ENCODE data around the gene NAPEPLD. TPM values are rescaled to one million over a fixed set of nuclear protein-coding genes. Genes with fewer than 3 reads are reported as not detected.
A peak's percentile ranks its signal among the peaks of the same experiment; 100 is the strongest.
"Not testable (repeated sequence)": the region's sequence is repeated elsewhere in the genome, so short reads cannot be mapped to it uniquely, and the experiment has no call there.

The NAPEPLD gene
- total RNA-seq, 8 experiments from 2014 or later: 6.1 to 35.2 (median 9.8) TPM

DNA sequence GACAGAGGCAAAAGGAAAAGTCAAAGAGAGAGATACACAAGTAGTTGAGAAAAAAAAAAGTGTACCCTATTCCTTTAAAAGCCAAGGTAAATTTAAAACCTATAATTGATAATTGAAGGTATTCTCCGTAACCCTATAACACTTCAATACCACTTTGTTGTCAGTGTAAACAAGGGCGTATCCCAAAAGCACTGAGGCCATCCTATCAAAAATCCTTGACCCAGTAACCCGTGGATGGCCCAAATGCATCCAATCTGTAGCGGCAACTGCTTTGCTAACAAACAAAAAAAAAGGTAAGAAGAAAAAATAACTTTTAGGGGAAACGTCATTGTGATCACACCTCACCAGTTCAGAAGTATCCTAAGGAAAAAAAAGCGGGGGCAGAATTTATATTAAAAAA, 5.1 kb upstream of the NAPEPLD start:
- H3K4me1 ChIP-seq (replicated peaks in 1 of 2): peaks cover 9 to 10% of the 10 kb centered on the region in 2 donors
- in situ Hi-C loops (cut with MboI; ENCODE audit: low pct_unique_long_range_greater_than_20kb in 2 of 9, low sequenced_read_pairs in 9 of 9, unreplicated experiment in 9 of 9): no loop called here
- 69 to 96% (median 85%) methylated on average over 4 to 6 of the region's 6 CpGs for WGBS, 10 experiments
- H3K27ac ChIP-seq: no peak overlapping the region
- ATAC-seq (replicated peaks in 6 of 8): no peak
- H3K4me3 ChIP-seq: no peak overlapping the region

DNA sequence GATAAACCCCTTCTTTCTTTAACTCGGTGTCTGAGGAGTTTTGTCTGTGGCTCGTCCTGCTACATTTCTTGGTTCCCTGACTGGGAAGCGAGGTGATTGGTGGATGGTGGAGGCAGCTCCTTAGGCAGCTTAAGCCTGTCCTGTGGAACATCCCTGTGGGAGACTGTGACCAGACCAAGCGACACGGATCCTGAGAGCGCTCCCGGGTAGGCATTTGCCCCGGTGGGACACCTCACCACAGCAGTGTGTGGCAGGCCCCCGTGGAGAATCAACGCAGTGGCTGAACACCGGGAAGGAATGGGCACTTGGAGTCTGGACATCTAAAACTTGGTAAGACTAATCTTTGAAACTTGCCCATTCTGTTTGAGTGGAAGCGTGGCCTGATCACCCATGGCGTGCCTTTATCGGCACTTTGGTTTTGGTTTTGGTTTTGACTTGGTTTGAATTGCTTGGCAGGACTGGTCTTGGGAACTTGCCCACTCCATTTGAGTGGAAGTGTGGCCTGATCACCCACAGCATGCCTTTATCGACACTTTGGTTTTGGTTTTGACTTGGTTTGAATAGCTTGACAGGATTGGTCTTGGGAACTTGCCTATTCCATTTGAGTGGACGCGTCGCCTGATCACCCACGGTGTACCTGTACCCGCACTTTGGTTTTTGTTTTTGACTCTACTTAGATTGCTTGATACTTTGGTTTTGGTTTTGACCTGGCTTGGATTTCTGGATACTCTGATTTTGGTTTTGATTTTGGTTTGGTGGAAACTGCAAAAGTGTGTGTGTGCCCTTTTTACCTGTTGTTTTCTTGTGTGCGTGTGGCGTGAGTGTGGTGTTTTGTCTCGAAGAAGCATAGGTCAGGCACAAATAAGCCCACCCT, 4.1 kb upstream of the NAPEPLD start:
- 73 to 100% (median 92%) methylated on average over 3 to 12 of the region's 23 CpGs; no CpG with 5 or more reads in 2 of the 10 experiments for WGBS, 10 experiments
- in situ Hi-C loops (cut with MboI; ENCODE audit: low pct_unique_long_range_greater_than_20kb in 2 of 9, low sequenced_read_pairs in 9 of 9, unreplicated experiment in 9 of 9); H3K27ac ChIP-seq; H3K4me3 ChIP-seq; ATAC-seq (replicated peaks in 6 of 8): not testable (repeated sequence)
- H3K4me1 ChIP-seq (replicated peaks in 1 of 2): peaks cover 9 to 10% of the 10 kb centered on the region in 2 donors

DNA sequence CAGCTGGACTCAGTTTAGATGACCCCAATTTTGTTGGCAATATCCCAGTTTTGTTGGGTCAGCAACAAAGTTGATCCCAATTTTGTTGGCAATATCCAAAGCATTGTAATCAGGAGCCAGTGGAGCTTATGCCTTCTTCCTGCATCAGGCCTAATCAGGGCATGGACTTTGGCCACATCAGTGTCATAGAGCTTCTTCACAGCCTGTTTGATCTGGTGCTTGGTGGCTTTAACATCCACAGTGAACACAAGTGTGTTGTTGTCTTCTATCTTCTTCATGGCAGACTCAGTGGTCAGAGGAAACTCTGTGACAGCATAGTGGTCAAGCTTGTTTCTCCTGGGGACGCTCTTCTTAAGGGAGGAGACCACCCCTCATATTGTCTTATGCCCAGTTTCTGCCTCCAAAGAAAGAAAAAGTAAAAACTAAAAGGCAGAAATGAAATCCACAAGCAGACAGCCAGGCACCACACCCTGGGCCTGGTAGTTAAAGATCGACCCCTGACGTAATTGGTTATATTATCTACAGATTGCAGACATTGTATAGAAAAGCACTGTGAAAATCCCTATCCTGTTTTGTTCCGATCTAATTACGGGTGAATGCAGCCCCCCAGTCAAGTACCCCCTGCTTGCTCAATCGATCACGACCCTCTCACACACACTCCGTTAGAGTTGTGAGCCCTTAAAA, 3.2 kb upstream of the NAPEPLD start:
- in situ Hi-C loops (cut with MboI; ENCODE audit: low pct_unique_long_range_greater_than_20kb in 2 of 9, low sequenced_read_pairs in 9 of 9, unreplicated experiment in 9 of 9); H3K4me3 ChIP-seq; ATAC-seq (replicated peaks in 6 of 8); H3K27ac ChIP-seq: not testable (repeated sequence)
- 61 to 95% (median 84%) methylated on average over 2 to 8 of the region's 8 CpGs; no CpG with 5 or more reads in 2 of the 10 experiments for WGBS, 10 experiments
- peaks cover 9 to 10% of the 10 kb centered on the region in 2 donors for H3K4me1 ChIP-seq (replicated peaks in 1 of 2)

DNA sequence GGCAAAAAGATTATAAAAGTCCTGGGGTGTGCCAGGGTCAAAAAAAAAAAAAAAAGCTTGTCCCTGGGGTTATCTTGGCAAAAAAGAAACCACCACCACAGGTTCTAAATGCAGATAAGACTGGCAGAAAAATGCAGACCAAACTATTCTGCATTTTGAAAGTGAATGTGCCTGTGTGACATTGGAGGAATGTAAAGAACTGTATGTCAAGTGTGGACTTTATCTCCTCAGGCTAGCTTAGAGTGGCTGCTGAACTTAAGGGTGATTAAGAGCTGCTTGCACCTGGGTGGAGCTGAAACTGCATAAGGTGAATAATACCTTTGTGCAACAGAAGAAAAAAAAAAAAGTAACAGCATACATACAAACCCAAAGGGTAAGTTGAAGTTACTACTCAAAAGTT, 1.3 kb upstream of the NAPEPLD start:
- peak overlapping the region in 1 of 5 donors; percentile 48 for H3K4me3 ChIP-seq
- no peak overlapping the region for H3K27ac ChIP-seq
- in situ Hi-C loops (cut with MboI; ENCODE audit: low pct_unique_long_range_greater_than_20kb in 2 of 9, low sequenced_read_pairs in 9 of 9, unreplicated experiment in 9 of 9): no loop called here
- H3K4me1 ChIP-seq (replicated peaks in 1 of 2): peaks cover 13 to 18% of the 10 kb centered on the region in 2 donors
- ATAC-seq (replicated peaks in 6 of 8): no peak

DNA sequence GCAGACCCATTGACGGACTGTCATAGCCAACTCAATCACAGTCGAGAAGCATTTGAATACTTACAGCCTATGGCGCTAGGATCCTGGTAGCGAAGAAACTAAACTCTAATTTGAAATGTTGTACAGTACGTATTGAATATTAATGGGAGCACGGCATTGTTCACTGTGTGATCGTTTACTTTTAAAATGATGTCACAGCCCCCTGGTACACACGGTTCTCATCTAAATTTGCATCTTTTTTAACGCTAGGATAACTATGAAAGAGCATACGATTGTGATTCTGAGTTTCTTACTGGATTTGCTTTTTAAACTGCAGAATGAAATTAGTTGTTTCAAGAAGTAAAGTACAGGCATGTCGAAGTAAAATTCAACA, 895 bp upstream of the NAPEPLD start:
- Histone ChIP-seq H3K4me3 (peak overlapping the region; percentile 46 to 57 (median 53)), H3K27ac (peak overlapping the region; percentile 98), H3K4me1 (replicated peaks in 1 of 2) (peaks cover 13 to 18% of the 10 kb centered on the region in 2 donors)
- ATAC-seq (replicated peaks in 6 of 8): no peak
- in situ Hi-C loops (cut with MboI; ENCODE audit: low pct_unique_long_range_greater_than_20kb in 2 of 9, low sequenced_read_pairs in 9 of 9, unreplicated experiment in 9 of 9): no loop called here
- WGBS, 10 experiments: 0 to 100% (median 86%) methylated on average over 1 to 11 of the region's 11 CpGs

DNA sequence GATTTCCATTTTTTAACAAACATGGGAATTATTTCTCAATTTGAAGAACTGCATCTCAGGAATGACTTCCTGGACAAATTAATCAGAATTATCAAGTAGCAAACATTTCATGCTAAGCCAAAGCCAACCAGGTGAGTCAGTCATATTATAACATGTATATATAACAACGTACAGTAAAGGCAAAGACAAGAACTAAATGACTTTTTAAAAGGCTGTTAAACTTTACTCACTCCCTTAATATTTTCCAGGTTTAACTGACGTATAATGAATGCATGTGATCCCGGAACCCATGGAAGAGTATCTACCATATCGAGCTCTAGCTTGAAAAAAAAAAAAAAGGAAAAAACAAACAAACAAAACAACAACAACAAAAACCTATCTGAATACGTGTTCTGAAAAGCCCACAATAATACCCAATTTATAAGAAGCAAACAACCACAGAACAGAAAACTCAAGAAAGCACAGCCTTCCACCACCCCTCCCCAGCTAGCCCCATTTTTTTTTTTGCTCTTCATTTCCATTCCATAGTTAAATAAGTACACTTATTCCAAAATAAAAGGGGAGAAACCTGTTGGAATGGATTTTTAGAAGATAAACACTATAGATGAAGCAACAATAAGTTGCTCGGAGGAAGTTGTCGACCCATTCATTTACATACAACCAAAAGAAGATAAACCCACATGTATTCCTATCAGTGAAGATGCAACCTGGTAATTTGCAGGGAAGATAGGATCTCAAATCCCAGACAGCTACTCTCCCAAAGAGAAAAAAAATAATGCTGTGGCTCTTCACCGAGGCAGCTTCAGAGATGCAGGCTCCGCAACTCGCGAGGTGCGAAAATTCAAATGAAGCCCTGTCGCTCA, 537 bp downstream of the NAPEPLD start:
- no peak for ATAC-seq (replicated peaks in 6 of 8)
- 0 to 10% (median 3%) methylated on average over 4 to 12 of the region's 13 CpGs; no CpG with 5 or more reads in 1 of the 10 experiments for WGBS, 10 experiments
- Histone ChIP-seq H3K27ac (peak overlapping the region; percentile 98), H3K4me1 (replicated peaks in 1 of 2) (peaks cover 13 to 18% of the 10 kb centered on the region in 2 donors), H3K4me3 (peak overlapping the region; percentile 46 to 57 (median 53))
- in situ Hi-C loops (cut with MboI; ENCODE audit: low pct_unique_long_range_greater_than_20kb in 2 of 9, low sequenced_read_pairs in 9 of 9, unreplicated experiment in 9 of 9): no loop called here

DNA sequence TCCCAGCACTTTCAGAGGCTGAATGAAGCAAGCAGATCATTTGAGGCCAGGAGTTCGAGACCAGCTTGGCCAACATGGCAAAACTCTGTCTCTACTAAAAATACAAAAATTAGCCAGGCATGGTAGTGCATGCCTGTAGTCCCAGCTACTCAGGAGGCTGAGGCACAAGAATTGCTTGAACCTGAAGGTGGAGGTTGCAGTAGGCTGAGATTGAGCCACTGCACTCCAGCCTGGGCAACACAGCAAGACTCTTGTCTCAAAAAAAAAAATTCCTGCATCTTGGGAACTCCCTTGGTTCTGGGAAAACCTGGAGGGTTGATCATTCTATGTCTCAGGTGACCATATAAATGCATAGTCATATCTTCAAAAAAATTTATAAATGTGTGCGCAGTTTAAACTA, 4.1 kb downstream of the NAPEPLD start:
- H3K27ac ChIP-seq; ATAC-seq (replicated peaks in 6 of 8); H3K4me3 ChIP-seq; in situ Hi-C loops (cut with MboI; ENCODE audit: low pct_unique_long_range_greater_than_20kb in 2 of 9, low sequenced_read_pairs in 9 of 9, unreplicated experiment in 9 of 9): not testable (repeated sequence)
- peaks cover 7 to 10% of the 10 kb centered on the region in 2 donors for H3K4me1 ChIP-seq (replicated peaks in 1 of 2)
- 83 to 100% (median 100%) methylated on average over 1 to 2 of the region's 2 CpGs; no CpG with 5 or more reads in 2 of the 10 experiments for WGBS, 10 experiments

DNA sequence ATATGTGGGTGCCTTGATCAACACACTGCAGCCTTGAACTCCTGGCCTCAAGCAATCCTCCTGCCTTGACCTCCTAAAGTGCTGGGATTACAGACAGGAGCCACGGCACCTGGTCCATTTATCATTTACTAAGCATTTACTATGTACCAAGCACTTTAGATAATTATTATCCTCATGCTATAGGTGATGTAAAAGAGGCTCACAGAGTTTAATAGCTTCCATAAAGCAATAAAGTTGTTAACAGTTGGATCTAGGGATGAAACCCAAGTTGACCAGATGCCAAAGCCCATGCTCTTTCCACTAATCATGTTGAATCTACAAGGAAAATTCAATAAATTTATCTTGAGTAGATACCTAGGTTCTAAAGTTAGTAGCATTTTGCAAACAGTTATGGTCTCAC, 5.0 kb downstream of the NAPEPLD start:
- in situ Hi-C loops (cut with MboI; ENCODE audit: low pct_unique_long_range_greater_than_20kb in 2 of 9, low sequenced_read_pairs in 9 of 9, unreplicated experiment in 9 of 9): no loop called here
- WGBS, 10 experiments: 86% methylated on average over 1 of the region's 1 CpG; no CpG with 5 or more reads in 9 of the 10 experiments
- H3K4me1 ChIP-seq (replicated peaks in 1 of 2): peaks cover 4 to 8% of the 10 kb centered on the region in 2 donors
- H3K4me3 ChIP-seq: no peak overlapping the region
- H3K27ac ChIP-seq: no peak overlapping the region
- no peak for ATAC-seq (replicated peaks in 6 of 8)

DNA sequence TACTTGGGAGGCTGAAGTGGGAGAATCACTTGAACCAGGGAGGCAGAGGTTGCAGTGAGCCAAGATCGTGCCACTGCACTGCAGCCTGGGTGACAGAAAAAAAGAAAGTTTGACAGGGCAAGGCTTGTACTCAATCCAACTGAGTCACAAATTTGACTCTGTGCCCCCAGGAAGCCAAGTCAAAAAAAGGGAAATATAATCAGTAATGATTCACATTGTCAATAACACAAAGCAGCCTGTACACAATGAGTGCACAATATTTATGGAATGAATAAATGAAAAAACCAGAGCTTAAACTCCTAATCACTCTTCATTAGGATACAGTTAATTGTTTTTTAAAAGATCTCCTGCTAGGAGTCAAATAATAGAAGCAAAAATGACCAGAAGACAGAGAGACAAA, 6.4 kb downstream of the NAPEPLD start:
- 75 to 100% (median 100%) methylated on average over 1 of the region's 1 CpG; no CpG with 5 or more reads in 4 of the 10 experiments for WGBS, 10 experiments
- Histone ChIP-seq H3K4me1 (replicated peaks in 1 of 2) (peaks cover 4 to 8% of the 10 kb centered on the region in 2 donors), H3K4me3 (no peak overlapping the region), H3K27ac (no peak overlapping the region)
- in situ Hi-C loops (cut with MboI; ENCODE audit: low pct_unique_long_range_greater_than_20kb in 2 of 9, low sequenced_read_pairs in 9 of 9, unreplicated experiment in 9 of 9): no loop called here
- no peak for ATAC-seq (replicated peaks in 6 of 8)

DNA sequence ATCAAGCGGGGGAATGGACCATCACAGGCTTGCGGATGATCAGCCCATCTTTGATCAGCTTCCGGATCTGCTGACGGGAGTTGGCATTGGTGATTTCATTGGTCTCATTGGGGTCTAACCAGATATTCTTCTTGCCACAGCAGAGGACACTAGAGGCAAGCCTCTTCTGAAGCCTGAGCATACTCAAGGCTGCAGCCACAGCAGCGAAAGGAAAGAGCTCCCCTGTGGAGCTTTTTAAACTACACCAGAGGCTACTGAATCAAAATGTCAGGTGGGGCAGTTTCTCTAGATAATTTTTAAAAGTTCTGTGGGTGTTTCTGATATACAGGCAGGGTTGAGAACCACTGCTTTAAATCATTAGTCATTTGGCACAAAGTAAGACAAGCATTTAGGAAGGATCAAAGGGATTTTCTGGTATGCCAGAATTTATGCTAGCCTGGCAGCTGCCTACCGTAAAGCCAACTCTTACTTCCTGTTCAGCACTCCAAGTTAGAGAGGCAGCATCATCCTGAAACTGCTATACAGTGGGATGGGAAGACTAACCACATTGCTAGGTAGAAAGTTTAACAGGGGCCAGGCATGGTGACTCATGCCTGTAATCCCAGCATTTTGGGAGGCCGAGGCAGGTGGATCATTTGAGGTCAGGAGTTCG, 7.0 kb downstream of the NAPEPLD start:
- no peak overlapping the region for H3K27ac ChIP-seq
- H3K4me3 ChIP-seq: no peak overlapping the region
- no peak for ATAC-seq (replicated peaks in 6 of 8)
- in situ Hi-C loops (cut with MboI; ENCODE audit: low pct_unique_long_range_greater_than_20kb in 2 of 9, low sequenced_read_pairs in 9 of 9, unreplicated experiment in 9 of 9): no loop called here
- 57 to 100% (median 88%) methylated on average over 1 to 6 of the region's 8 CpGs; no CpG with 5 or more reads in 5 of the 10 experiments for WGBS, 10 experiments
- peaks cover 4 to 8% of the 10 kb centered on the region in 2 donors for H3K4me1 ChIP-seq (replicated peaks in 1 of 2)

DNA sequence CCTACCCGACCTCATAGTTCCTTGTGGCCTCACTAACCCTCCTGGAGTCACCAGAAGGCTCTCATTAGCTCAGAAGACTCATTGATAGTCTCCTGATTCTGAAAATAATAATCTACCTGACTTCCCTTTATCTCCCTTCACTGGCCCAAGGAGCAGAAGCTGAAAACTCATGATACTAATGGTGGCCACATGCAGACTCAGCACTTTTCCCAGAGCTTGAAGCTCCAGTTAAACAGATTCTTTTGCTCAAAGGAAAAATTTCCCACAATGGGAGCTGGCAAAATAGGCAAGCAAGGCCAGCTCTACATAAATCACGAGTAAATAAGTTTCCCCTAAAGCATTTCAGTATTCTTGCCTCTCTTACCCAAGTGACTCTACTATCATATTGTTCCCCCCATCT, 8.2 kb downstream of the NAPEPLD start:
- in situ Hi-C loops (cut with MboI; ENCODE audit: low pct_unique_long_range_greater_than_20kb in 2 of 9, low sequenced_read_pairs in 9 of 9, unreplicated experiment in 9 of 9): no loop called here
- H3K27ac ChIP-seq: no peak overlapping the region
- ATAC-seq (replicated peaks in 6 of 8): no peak
- 86 to 100% (median 100%) methylated on average over 1 of the region's 2 CpGs; no CpG with 5 or more reads in 3 of the 10 experiments for WGBS, 10 experiments
- no peaks in the 10 kb centered on the region for H3K4me1 ChIP-seq (replicated peaks in 1 of 2)
- no peak overlapping the region for H3K4me3 ChIP-seq

DNA sequence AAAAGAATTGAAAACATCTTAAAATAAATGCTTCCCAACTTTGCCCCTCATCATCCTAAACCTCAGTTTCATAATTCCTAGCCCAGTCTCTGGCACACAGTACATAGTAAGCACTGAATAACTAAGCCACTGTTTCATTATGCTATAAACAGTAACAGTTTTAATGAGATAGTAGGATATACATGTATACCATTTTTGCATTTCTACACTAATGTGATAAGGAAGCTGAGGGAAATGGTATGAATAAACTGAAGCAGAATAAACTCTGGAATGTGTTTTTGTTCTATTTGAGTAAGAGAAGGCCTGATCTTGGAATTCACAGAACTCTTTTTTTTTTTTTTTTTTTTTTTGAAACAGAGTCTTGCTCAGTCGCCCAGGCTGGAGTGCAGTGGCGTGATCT, 8.8 kb downstream of the NAPEPLD start:
- in situ Hi-C loops (cut with MboI; ENCODE audit: low pct_unique_long_range_greater_than_20kb in 2 of 9, low sequenced_read_pairs in 9 of 9, unreplicated experiment in 9 of 9): no loop called here
- WGBS, 10 experiments: 80 to 100% (median 94%) methylated on average over 1 to 2 of the region's 2 CpGs; no CpG with 5 or more reads in 6 of the 10 experiments
- Histone ChIP-seq H3K4me1 (replicated peaks in 1 of 2) (peaks cover 2 to 4% of the 10 kb centered on the region in 2 donors), H3K4me3 (no peak overlapping the region), H3K27ac (no peak overlapping the region)
- no peak for ATAC-seq (replicated peaks in 6 of 8)
